ENCODE results near the gene TEPSIN.

DNA sequence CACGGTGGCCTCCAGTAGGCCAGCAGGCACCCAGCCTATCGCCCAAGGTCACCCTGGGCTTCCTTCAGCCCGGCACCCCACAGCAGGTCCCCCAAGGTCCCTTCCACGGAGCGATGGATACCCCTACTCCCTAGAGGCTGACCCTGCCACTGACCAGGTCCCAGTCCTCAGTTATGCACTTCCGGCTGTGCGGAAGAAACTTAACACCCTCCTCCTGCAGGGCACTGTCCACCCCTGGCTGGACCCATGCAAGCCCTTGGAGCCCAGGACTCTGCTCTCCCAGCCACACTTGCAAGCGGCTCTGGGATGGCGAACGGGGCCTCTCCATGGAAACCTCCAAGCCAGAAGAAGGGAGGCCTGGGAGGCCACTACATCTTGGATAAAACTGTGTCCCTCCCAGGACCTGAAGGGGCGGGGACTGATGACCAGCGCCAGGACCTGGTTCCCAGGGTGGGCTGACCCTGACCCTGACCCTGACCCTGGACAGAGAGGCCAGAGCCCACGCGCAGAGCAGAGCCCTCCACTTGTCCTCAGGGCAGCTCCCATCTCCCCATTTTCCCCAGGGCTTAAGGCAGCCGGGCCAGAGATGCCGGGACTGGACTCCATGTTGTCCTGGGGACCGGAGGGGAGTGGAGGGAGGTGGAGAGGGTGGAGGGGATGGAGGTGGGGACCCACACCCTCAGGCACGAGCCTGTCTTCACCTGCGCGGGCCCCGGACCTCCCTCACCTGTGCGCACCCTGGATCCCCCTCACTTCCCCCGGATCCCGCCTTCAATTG lies 16.8 kb downstream of the TEPSIN start:
- TF ChIP-seq, protein P1, sequence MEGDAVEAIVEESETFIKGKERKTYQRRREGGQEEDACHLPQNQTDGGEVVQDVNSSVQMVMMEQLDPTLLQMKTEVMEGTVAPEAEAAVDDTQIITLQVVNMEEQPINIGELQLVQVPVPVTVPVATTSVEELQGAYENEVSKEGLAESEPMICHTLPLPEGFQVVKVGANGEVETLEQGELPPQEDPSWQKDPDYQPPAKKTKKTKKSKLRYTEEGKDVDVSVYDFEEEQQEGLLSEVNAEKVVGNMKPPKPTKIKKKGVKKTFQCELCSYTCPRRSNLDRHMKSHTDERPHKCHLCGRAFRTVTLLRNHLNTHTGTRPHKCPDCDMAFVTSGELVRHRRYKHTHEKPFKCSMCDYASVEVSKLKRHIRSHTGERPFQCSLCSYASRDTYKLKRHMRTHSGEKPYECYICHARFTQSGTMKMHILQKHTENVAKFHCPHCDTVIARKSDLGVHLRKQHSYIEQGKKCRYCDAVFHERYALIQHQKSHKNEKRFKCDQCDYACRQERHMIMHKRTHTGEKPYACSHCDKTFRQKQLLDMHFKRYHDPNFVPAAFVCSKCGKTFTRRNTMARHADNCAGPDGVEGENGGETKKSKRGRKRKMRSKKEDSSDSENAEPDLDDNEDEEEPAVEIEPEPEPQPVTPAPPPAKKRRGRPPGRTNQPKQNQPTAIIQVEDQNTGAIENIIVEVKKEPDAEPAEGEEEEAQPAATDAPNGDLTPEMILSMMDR (IDR thresholded peaks at IDR 0.05): no peak
- no peak for TF ChIP-seq POLR2A (IDR thresholded peaks at IDR 0.05)

Measured in Peyer's patch (tissue), 4 donors.